Measurements from ENCODE around the gene PDXK.

PDXK gene

GRCh38 chr21:43811262-43812105 lies 92.6 kb downstream of the PDXK start:
- H3K9ac ChIP-seq (ENCODE audit: low read depth, low read length), result no peak overlapping the region
- H3K27ac ChIP-seq (ENCODE audit: low read depth, low read length), result no peak overlapping the region
- H3K4me1 ChIP-seq (ENCODE audit: control insufficient read depth, insufficient read depth, low read length), result peaks cover 14% of the 10 kb centered on the region
- no peak overlapping the region for H3K4me3 ChIP-seq (ENCODE audit: low read depth, low read length)
- H3K36me3 ChIP-seq (ENCODE audit: control insufficient read depth, insufficient read depth, low read length), result peaks cover 2% of the 10 kb centered on the region; the same call in 1 of the 2 replicates
- H3K27me3 ChIP-seq (ENCODE audit: control insufficient read depth, insufficient read depth, low read length), result no peaks in the 10 kb centered on the region
- H3K9me3 ChIP-seq (ENCODE audit: control insufficient read depth, insufficient read depth, low read length), result no peaks in the 10 kb centered on the region

Measured in HUES48 (cell line).